ENCODE data around the gene MVP. TPM values are rescaled to one million over a fixed set of nuclear protein-coding genes. Genes with fewer than 3 reads are reported as not detected.

Gene MVP
- polyA plus RNA-seq, 1 experiment, result 251 TPM

- ChIA-PET POLR2A (no interaction called here), CTCF (no interaction called here)
- H3K27ac ChIP-seq (ENCODE audit: low read depth, low read length), result peak overlapping the region; percentile 11
These were observed 5.7 kb upstream of the MVP start for GRCh38 chr16:29814592-29814991.

GRCh38 chr16:29815032-29815721 is 5.1 kb upstream of the MVP start:
- POLR2A ChIA-PET, result interaction anchor here (0.6 to 2.3 kb wide), 10 partner anchors 8 to 835 kb away, joined by 3 to 14 read pairs (median 6); partner anchors contain the start of genes ALDOA, ASPHD1, KCTD13 and KIF22
- Histone ChIP-seq H3K27me3 (ENCODE audit: control insufficient read depth, insufficient read depth, low read length) (no peaks in the 10 kb centered on the region), H3K4me3 (ENCODE audit: low read depth, low read length) (peak overlapping the region; percentile 83), H3K27ac (ENCODE audit: low read depth, low read length) (peak overlapping the region; percentile 80), H3K9me3 (ENCODE audit: control insufficient read depth, insufficient read depth, low read length) (no peaks in the 10 kb centered on the region; the same call in 1 of the 2 replicates)
- DNase-seq (ENCODE audit: low read depth, low spot score), result no peak
- CTCF ChIA-PET, result interaction anchor here (0.6 to 5.6 kb wide), 10 partner anchors 7 to 136 kb away, joined by 3 to 41 read pairs (median 6); no protein-coding TSS in a partner anchor
- no peak for TF ChIP-seq CTCF (IDR thresholded peaks at IDR 0.05; ENCODE audit: low read depth, low read length)

More at GRCh38 chr16:29814592-29814991, 5.7 kb upstream of the MVP start:
- TF ChIP-seq CTCF (IDR thresholded peaks at IDR 0.05; ENCODE audit: low read depth, low read length), result no peak
- DNase-seq (ENCODE audit: low read depth, low spot score), result no peak
- Histone ChIP-seq H3K4me3 (ENCODE audit: low read depth, low read length) (peak overlapping the region; percentile 83), H3K9me3 (ENCODE audit: control insufficient read depth, insufficient read depth, low read length) (no peaks in the 10 kb centered on the region; the same call in 1 of the 2 replicates), H3K27me3 (ENCODE audit: control insufficient read depth, insufficient read depth, low read length) (no peaks in the 10 kb centered on the region)

GRCh38 chr16:29815793-29816693 is 4.2 kb upstream of the MVP start, which contains the start of gene PAGR1:
Gene PAGR1 (plus strand): TSS chr16:29816152. CDS start chr16:29816526, 374 bp downstream.
- no peaks in the 10 kb centered on the region for H3K27me3 ChIP-seq (ENCODE audit: control insufficient read depth, insufficient read depth, low read length)
- DNase-seq (ENCODE audit: low read depth, low spot score), result peak; percentile 100
- H3K27ac ChIP-seq (ENCODE audit: low read depth, low read length), result peak within 1 kb of the TSS; percentile 80
- peak within 1 kb of the TSS; percentile 83 for H3K4me3 ChIP-seq (ENCODE audit: low read depth, low read length)
- ChIA-PET CTCF (interaction anchor here (0.6 to 5.6 kb wide), 11 partner anchors 8 to 137 kb away, joined by 3 to 41 read pairs (median 6); no protein-coding TSS in a partner anchor), POLR2A (interaction anchor here (0.5 to 2.3 kb wide), 12 partner anchors 9 to 834 kb away, joined by 3 to 14 read pairs (median 5); partner anchors contain the start of genes ALDOA, ASPHD1, KCTD13 and KIF22)
- TF ChIP-seq CTCF (IDR thresholded peaks at IDR 0.05; ENCODE audit: low read depth, low read length), result peak; percentile 85
- no peaks in the 10 kb centered on the region; the same call in 1 of the 2 replicates for H3K9me3 ChIP-seq (ENCODE audit: control insufficient read depth, insufficient read depth, low read length)

GRCh38 chr16:29816694-29817441 is 3.4 kb upstream of the MVP start:
- POLR2A ChIA-PET, result interaction anchor here (0.5 to 2.3 kb wide), 6 partner anchors 9 to 288 kb away, joined by 4 to 14 read pairs (median 8); partner anchors contain the start of gene KIF22

More at GRCh38 chr16:29816694-29817441, 3.4 kb upstream of the MVP start:
- Histone ChIP-seq H3K27me3 (ENCODE audit: control insufficient read depth, insufficient read depth, low read length) (no peaks in the 10 kb centered on the region), H3K9me3 (ENCODE audit: control insufficient read depth, insufficient read depth, low read length) (no peaks in the 10 kb centered on the region; the same call in 1 of the 2 replicates), H3K4me3 (ENCODE audit: low read depth, low read length) (peak overlapping the region; percentile 83), H3K27ac (ENCODE audit: low read depth, low read length) (peak overlapping the region; percentile 80)
- peak; percentile 37 for TF ChIP-seq CTCF (IDR thresholded peaks at IDR 0.05; ENCODE audit: low read depth, low read length)
- no peak for DNase-seq (ENCODE audit: low read depth, low spot score)
- CTCF ChIA-PET, result interaction anchor here (0.7 to 5.6 kb wide), 3 partner anchors 9 to 85 kb away, joined by 3 to 41 read pairs (median 13); no protein-coding TSS in a partner anchor
